Neural progenitor cell (in vitro differentiated cells): ENCODE data around the gene COQ10B.

Source experiments
- EZH2 ChIP-seq: fragments of 200-600 bp; sonication (generic); IDR thresholded peaks from 2 replicates; pipeline ENCODE4 v1.6.1; 2017; ENCODE audit warnings: antibody characterized with exemption, mild to moderate bottlenecking, moderate library complexity
- EZH2phosphoT487 ChIP-seq: fragments of 200-600 bp; sonication (generic); IDR thresholded peaks from 2 replicates; pipeline ENCODE4 v1.6.1; 2017; ENCODE audit warnings: antibody characterized with exemption
- TF ChIP-seq, protein P1 (sequence below): fragments of 200-600 bp; sonication (generic); IDR thresholded peaks from 2 replicates; pipeline ENCODE4 v1.5.1; 2017; ENCODE audit warnings: antibody characterized with exemption, mild to moderate bottlenecking

DNA sequence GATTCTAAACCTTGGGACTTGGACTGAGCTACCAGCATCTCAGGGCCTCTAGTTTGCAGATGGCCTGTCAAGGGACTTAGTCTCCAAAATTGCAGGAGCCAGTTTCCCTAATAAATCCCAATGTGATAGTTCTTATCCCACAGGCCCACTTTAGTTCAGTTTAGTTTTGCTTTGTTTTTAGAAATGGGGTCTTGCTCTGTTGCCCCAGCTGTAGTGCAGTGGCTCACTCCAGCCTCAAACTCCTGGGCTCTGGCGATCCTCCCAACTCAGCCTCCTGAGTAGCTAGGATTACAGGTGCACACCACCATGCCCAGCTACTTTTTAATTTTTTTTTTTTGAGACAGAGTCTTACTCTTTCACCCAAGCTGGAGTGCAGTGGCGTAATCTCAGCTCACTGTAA is 16.0 kb upstream of the COQ10B start:
- TF ChIP-seq, protein P1, sequence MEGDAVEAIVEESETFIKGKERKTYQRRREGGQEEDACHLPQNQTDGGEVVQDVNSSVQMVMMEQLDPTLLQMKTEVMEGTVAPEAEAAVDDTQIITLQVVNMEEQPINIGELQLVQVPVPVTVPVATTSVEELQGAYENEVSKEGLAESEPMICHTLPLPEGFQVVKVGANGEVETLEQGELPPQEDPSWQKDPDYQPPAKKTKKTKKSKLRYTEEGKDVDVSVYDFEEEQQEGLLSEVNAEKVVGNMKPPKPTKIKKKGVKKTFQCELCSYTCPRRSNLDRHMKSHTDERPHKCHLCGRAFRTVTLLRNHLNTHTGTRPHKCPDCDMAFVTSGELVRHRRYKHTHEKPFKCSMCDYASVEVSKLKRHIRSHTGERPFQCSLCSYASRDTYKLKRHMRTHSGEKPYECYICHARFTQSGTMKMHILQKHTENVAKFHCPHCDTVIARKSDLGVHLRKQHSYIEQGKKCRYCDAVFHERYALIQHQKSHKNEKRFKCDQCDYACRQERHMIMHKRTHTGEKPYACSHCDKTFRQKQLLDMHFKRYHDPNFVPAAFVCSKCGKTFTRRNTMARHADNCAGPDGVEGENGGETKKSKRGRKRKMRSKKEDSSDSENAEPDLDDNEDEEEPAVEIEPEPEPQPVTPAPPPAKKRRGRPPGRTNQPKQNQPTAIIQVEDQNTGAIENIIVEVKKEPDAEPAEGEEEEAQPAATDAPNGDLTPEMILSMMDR, result no peak
- TF ChIP-seq EZH2phosphoT487 (no peak), EZH2 (no peak)
